GM06990 (cell line): ENCODE results near the gene TTLL4.

Experiments used
- DNase-seq: peaks from one replicate; pipeline ENCODE4 v3.0.0-alpha.2; 2011; ENCODE audit not compliant: insufficient read length; ENCODE audit errors: extremely low read depth
- H3K27me3 ChIP-seq: replicated peaks from 2 replicates; pipeline ENCODE4 v1.6.0; 2011; ENCODE audit warnings: low read length; ENCODE audit not compliant: control insufficient read depth, insufficient read depth
- H3K36me3 ChIP-seq: 2 replicates; pipeline ENCODE4 v1.5.1; 2011; ENCODE audit warnings: low read length; ENCODE audit not compliant: control insufficient read depth, insufficient read depth
- H3K4me3 ChIP-seq: replicated peaks from 2 replicates; pipeline ENCODE4 v1.5.1; 2011; ENCODE audit warnings: low read depth, mild to moderate bottlenecking, control low read depth, low read length
- CTCF ChIP-seq: IDR thresholded peaks from 2 replicates; pipeline ENCODE4 v1.5.1; 2011; ENCODE audit warnings: low read length, control low read depth, mild to moderate bottlenecking, inconsistent platforms; ENCODE audit not compliant: insufficient read depth, poor library complexity, severe bottlenecking

Gene TTLL4

GRCh38 chr2:218694405-218695145 lies 16.1 kb upstream of the TTLL4 start:
- H3K27me3 ChIP-seq: no peaks in the 10 kb centered on the region
- H3K4me3 ChIP-seq: no peak overlapping the region
- H3K36me3 ChIP-seq: peaks cover 8% of the 10 kb centered on the region
- DNase-seq: no peak
- TF ChIP-seq CTCF: no peak

- TF ChIP-seq CTCF: no peak
- H3K36me3 ChIP-seq: peaks cover 6% of the 10 kb centered on the region
- DNase-seq: no peak
- H3K27me3 ChIP-seq: no peaks in the 10 kb centered on the region
- no peak overlapping the region for H3K4me3 ChIP-seq
These were observed 11.8 kb upstream of the TTLL4 start for GRCh38 chr2:218698885-218699284.

DNA sequence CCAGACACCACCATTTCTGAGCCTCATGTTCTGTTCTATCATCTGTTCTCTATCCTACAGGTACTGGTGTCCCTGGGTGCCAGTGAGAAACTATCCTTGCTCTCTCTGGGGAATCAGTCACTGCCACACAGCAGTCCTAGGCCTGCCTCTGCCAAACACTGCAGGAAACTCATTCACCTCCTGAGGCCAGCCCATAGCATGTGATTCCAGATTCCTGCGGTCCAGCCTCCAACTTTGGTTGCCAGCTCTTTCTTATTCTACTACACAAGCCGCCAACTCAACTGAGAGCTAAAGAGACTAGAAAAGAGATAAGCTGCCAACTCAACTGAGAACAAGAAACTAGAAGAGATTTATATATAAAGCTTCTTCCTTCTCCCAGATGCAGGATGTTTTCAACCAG lies 8.8 kb upstream of the TTLL4 start:
- no peak for DNase-seq
- TF ChIP-seq CTCF: no peak
- H3K4me3 ChIP-seq: no peak overlapping the region
- peaks cover 3% of the 10 kb centered on the region for H3K36me3 ChIP-seq
- no peaks in the 10 kb centered on the region for H3K27me3 ChIP-seq

GRCh38 chr2:218703341-218703740 lies 7.3 kb upstream of the TTLL4 start:
- TF ChIP-seq CTCF: no peak
- DNase-seq: no peak
- no peaks in the 10 kb centered on the region for H3K27me3 ChIP-seq
- H3K4me3 ChIP-seq: no peak overlapping the region
- peaks cover 3% of the 10 kb centered on the region for H3K36me3 ChIP-seq

GRCh38 chr2:218708086-218708485 lies 2.5 kb upstream of the TTLL4 start:
- no peaks in the 10 kb centered on the region for H3K36me3 ChIP-seq
- peak; percentile 80 for DNase-seq
- TF ChIP-seq CTCF: no peak
- no peak overlapping the region for H3K4me3 ChIP-seq
- H3K27me3 ChIP-seq: no peaks in the 10 kb centered on the region

DNA sequence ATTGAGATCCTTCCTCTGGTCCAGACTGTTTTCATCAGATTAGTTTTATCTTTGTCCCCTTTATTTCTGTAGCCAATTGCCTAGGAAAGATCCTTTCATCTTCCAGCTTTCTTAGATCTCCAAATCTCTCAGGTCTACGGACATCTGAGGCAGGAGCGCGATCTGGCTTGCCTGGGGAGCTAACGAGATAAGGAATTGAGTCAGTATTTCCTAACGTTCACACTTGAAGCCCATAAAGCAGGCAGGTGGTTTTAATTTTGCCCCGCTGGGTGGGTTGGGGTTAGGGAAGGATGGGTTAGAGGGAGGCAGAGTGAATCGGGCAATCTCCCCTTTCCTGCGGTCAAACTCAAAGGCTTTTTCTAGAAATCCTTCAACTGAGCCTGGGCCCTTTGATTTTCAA lies 727 bp upstream of the TTLL4 start:
- no peak for DNase-seq
- TF ChIP-seq CTCF: no peak
- no peak overlapping the region for H3K4me3 ChIP-seq

More for the DNA sequence above, 727 bp upstream of the TTLL4 start:
- Histone ChIP-seq H3K27me3 (no peaks in the 10 kb centered on the region), H3K36me3 (no peaks in the 10 kb centered on the region)
